ENCODE measurements around the gene OR11H7. TPM values are rescaled to one million over a fixed set of nuclear protein-coding genes. Genes with fewer than 3 reads are reported as not detected.
"Not testable (repeated sequence)": the region's sequence is repeated elsewhere in the genome, so short reads cannot be mapped to it uniquely, and the experiment has no call there.

OR11H7 gene
- total RNA-seq, 4 donors from 2014 or later, result not detected

- intact Hi-C loops (cut with DNase I), result no loop called here
- H3K4me1 ChIP-seq, result no peaks in the 10 kb centered on the region
- no peaks in the 10 kb centered on the region for H3K27me3 ChIP-seq
- no peaks in the 10 kb centered on the region for H3K9me3 ChIP-seq
- H3K4me3 ChIP-seq, result no peak overlapping the region
- DNase-seq (ENCODE audit: extremely low spot score), result no peak
- peaks cover 0 to 14% (median 2%) of the 10 kb centered on the region in 4 donors for H3K36me3 ChIP-seq
- whole genome bisulfite sequencing, result 98% methylated on average over 2 of the region's 2 CpGs
- no peak overlapping the region for H3K27ac ChIP-seq (replicated peaks in 1 of 4)
- TF ChIP-seq POLR2A (IDR thresholded peaks at IDR 0.05; ENCODE audit: low read depth), result no peak
- TF ChIP-seq CTCF (IDR thresholded peaks at IDR 0.05), result no peak
Measured at GRCh38 chr14:20274062-20274461, 45.3 kb downstream of the OR11H7 start.

GRCh38 chr14:20277409-20277808 is 48.6 kb downstream of the OR11H7 start:
- TF ChIP-seq CTCF (IDR thresholded peaks at IDR 0.05), result no peak
- TF ChIP-seq POLR2AphosphoS5 (IDR thresholded peaks at IDR 0.05), result no peak
- no peak for TF ChIP-seq EP300 (IDR thresholded peaks at IDR 0.05)
- TF ChIP-seq POLR2A (IDR thresholded peaks at IDR 0.05; ENCODE audit: low read depth), result no peak
- H3K27ac ChIP-seq (replicated peaks in 1 of 4), result no peak overlapping the region
- no peaks in the 10 kb centered on the region for H3K9me3 ChIP-seq
- H3K36me3 ChIP-seq, result peaks cover 0 to 29% (median 7%) of the 10 kb centered on the region in 4 donors
- DNase-seq (ENCODE audit: extremely low spot score), result no peak
- no peak overlapping the region for H3K4me3 ChIP-seq
- H3K4me1 ChIP-seq, result no peaks in the 10 kb centered on the region
- intact Hi-C loops (cut with DNase I), result no loop called here
- H3K27me3 ChIP-seq, result no peaks in the 10 kb centered on the region
- WGBS, result 100% methylated on average over 2 of the region's 2 CpGs

GRCh38 chr14:20278414-20278813 is 49.6 kb downstream of the OR11H7 start:
- no peak overlapping the region for H3K4me3 ChIP-seq
- no peak for DNase-seq (ENCODE audit: extremely low spot score)
- WGBS, result 63% methylated on average over 1 of the region's 1 CpG

GRCh38 chr14:20280265-20280664 is 51.5 kb downstream of the OR11H7 start:
- H3K27me3 ChIP-seq; H3K4me3 ChIP-seq; H3K4me1 ChIP-seq; DNase-seq (ENCODE audit: extremely low spot score); H3K27ac ChIP-seq (replicated peaks in 1 of 4); intact Hi-C loops (cut with DNase I); H3K9me3 ChIP-seq: not testable (repeated sequence)
- peaks cover 0 to 17% (median 5%) of the 10 kb centered on the region in 4 donors for H3K36me3 ChIP-seq
- 97% methylated on average over 7 of the region's 7 CpGs for WGBS

More at GRCh38 chr14:20278414-20278813, 49.6 kb downstream of the OR11H7 start:
- Histone ChIP-seq H3K4me1 (no peaks in the 10 kb centered on the region), H3K27ac (replicated peaks in 1 of 4) (no peak overlapping the region), H3K27me3 (no peaks in the 10 kb centered on the region), H3K36me3 (peaks cover 0 to 26% (median 7%) of the 10 kb centered on the region in 4 donors), H3K9me3 (no peaks in the 10 kb centered on the region)
- no peak for TF ChIP-seq EP300 (IDR thresholded peaks at IDR 0.05)
- no peak for TF ChIP-seq POLR2AphosphoS5 (IDR thresholded peaks at IDR 0.05)
- no peak for TF ChIP-seq CTCF (IDR thresholded peaks at IDR 0.05)
- TF ChIP-seq POLR2A (IDR thresholded peaks at IDR 0.05; ENCODE audit: low read depth), result no peak
- intact Hi-C loops (cut with DNase I), result no loop called here

Other genes starting within 250 kb of the OR11H7 start
- gene OR4Q2, start 226.8 kb upstream of the OR11H7 start, total RNA-seq, result not detected
- not detected for gene OR4K14, start 209.7 kb upstream of the OR11H7 start, total RNA-seq
- not detected for gene OR4K13, start 192.9 kb upstream of the OR11H7 start, total RNA-seq
- gene OR4L1, start 168.9 kb upstream of the OR11H7 start, total RNA-seq, result not detected
- gene OR4K17, start 118.2 kb upstream of the OR11H7 start, total RNA-seq, result not detected
- not detected for gene OR4N5, start 90.2 kb upstream of the OR11H7 start, total RNA-seq
- gene OR11G2, start 38.1 kb upstream of the OR11H7 start, total RNA-seq, result not detected
- gene OR11H6, start 5.3 kb upstream of the OR11H7 start, total RNA-seq, result not detected
- gene OR11H4, start 10.3 kb downstream of the OR11H7 start, total RNA-seq, result not detected
- 1 to 10 TPM; 5.5 to 8.6 (median 6.5) TPM for gene TTC5, start 77.0 kb downstream of the OR11H7 start, total RNA-seq
- 10 to 100 TPM; 31.8 to 60.6 (median 42.0) TPM for gene CCNB1IP1, start 104.3 kb downstream of the OR11H7 start, total RNA-seq
- gene PARP2, start 114.7 kb downstream of the OR11H7 start, total RNA-seq, result 10 to 100 TPM in 2 of 4 donors, 1 to 10 TPM in 2; 5.8 to 17.4 (median 8.9) TPM
- 10 to 100 TPM; 17.2 to 28.8 (median 22.9) TPM for gene TEP1, start 184.5 kb downstream of the OR11H7 start, total RNA-seq
- gene KLHL33, start 207.2 kb downstream of the OR11H7 start, total RNA-seq, result under 1 TPM; 0.50 to 0.92 (median 0.77) TPM
- gene OSGEP, start 225.8 kb downstream of the OR11H7 start, total RNA-seq, result 10 to 100 TPM; 23.5 to 36.8 (median 24.8) TPM
- gene APEX1, start 226.2 kb downstream of the OR11H7 start, total RNA-seq, result 100 to 1,000 TPM; 101 to 105 (median 104) TPM
- 10 to 100 TPM; 18.7 to 27.9 (median 24.5) TPM for gene PIP4P1, start 232.5 kb downstream of the OR11H7 start, total RNA-seq
- gene PNP, start 240.4 kb downstream of the OR11H7 start, total RNA-seq, result 10 to 100 TPM in 3 of 4 donors, 1 to 10 TPM in 1; 4.2 to 85.2 (median 14.2) TPM